Smooth muscle cell of bladder (primary cell): ENCODE results near the gene ATG16L2. TPM values are rescaled to one million over a fixed set of nuclear protein-coding genes. Genes with fewer than 3 reads are reported as not detected.

Experiments
- total RNA-seq: library from RNA; depleted of rRNA; stranded (reverse); fragments of >200 nt; gene quantifications from 2 replicates; pipeline ENCODE4 v1.2.3, GENCODE V29; 2014

Gene ATG16L2, protein sequence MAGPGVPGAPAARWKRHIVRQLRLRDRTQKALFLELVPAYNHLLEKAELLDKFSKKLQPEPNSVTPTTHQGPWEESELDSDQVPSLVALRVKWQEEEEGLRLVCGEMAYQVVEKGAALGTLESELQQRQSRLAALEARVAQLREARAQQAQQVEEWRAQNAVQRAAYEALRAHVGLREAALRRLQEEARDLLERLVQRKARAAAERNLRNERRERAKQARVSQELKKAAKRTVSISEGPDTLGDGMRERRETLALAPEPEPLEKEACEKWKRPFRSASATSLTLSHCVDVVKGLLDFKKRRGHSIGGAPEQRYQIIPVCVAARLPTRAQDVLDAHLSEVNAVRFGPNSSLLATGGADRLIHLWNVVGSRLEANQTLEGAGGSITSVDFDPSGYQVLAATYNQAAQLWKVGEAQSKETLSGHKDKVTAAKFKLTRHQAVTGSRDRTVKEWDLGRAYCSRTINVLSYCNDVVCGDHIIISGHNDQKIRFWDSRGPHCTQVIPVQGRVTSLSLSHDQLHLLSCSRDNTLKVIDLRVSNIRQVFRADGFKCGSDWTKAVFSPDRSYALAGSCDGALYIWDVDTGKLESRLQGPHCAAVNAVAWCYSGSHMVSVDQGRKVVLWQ
- total RNA-seq, result 2.7 and 6.2 TPM in 2 replicates

DNA sequence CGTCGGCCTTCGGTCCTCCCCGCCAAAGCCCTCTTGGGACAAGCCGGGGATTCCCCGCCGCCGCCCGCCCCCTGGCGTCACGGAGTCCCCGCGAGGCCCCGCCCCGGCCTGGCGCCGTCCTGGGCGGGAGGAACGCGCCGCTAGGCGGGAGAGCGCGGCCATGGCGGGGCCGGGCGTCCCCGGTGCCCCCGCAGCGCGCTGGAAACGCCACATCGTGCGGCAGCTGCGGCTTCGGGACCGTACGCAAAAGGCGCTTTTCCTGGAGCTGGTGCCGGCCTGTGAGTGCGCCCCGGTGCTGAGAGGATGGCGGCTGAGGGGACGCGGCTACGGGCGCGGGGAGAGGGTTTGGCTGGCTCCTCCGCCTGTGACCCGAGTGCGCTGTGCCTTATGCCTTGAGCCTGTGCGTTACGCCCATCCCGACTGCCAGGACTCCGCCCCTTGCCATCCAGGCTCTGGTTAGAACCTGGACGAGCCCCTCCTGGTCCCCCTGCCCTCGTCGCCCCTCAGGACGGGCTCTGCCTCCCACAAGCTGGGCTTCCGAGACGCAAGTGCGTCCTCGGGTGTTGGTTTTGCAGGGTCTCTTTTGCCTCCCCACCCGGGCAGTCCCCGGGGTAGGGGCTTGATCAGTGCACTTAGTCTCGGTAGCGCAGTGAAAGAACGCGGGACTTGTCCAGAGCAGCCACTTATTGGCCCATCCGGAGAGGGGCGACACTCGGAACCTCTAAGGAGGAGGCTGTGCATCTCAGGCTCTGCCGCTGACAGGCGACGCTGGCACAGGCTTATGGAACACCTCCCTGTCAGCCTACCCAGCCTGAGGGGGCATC, at the start of gene ATG16L2:
ATG16L2 (plus strand) TSS at position 126 of the 824 bp plus-strand sequence; CDS start at position 161, 35 bp downstream.

DNA sequence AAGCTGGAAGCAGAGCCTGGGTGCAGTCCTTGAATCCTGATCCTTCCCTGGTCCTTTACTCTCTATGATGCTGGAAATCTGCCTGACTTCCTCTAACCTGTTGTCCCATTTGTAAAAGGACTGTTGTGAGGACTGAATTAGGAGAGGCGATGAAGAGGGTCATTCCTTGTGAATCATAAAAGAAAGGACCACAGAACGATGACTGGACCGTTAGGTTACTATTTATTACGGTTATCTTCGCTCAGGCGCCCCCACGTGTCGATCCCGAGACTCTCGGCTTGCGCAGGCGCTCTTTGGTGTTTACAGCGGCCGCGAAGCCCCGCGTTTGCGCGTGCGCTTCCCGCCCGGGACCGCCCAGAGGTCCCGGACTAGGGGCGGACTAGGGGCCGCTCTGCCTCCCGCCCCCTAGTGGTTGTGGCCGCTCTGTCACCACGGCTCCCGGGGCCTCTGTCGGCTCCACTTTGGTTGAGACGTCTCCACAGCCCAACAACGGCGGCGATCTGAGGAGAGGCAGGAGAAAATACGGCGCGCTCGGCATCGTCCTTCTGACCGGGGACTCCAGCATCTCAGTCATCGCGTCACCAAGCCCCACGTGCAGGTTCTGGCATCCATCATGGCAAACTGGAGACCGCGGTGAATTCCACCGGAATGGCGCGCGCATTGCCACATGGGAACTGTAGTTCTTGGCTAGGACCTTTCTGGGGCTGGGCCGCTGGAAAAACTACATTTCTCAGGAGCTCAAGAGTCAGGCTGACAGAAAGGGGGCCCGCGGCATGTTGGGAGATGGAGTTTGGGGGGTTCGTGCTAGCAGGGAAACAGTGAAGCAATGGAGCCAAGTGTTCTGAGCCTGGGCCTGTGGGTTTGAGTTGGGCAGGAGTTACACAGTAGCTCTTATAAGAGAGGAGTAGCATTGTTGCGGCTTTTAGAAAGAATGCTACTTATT, 20.5 kb upstream of the ATG16L2 start, which contains the start of gene STARD10:
STARD10 (minus strand) TSS at position 623 of the 943 bp plus-strand sequence. CDS start 12,866 bp downstream, outside the sequence.

Other genes starting within 250 kb of the ATG16L2 start
- gene PDE2A, start 140.0 kb upstream of the ATG16L2 start, total RNA-seq, result 0.18 and 0.28 TPM in 2 replicates
- 78.8 and 104 TPM in 2 replicates for gene ARAP1, start 62.0 kb upstream of the ATG16L2 start, total RNA-seq
- 36.0 and 42.9 TPM in 2 replicates for gene STARD10, start 20.4 kb upstream of the ATG16L2 start, total RNA-seq